Measurements from ENCODE around the gene SVOP. TPM values are rescaled to one million over a fixed set of nuclear protein-coding genes. Genes with fewer than 3 reads are reported as not detected.

Gene SVOP
- total and polyA plus RNA-seq, 2 of the 8 experiments (the other 6 are each of a cell fraction or from before 2014, with no cell fraction given), result 0.06 TPM; not detected in 1

DNA sequence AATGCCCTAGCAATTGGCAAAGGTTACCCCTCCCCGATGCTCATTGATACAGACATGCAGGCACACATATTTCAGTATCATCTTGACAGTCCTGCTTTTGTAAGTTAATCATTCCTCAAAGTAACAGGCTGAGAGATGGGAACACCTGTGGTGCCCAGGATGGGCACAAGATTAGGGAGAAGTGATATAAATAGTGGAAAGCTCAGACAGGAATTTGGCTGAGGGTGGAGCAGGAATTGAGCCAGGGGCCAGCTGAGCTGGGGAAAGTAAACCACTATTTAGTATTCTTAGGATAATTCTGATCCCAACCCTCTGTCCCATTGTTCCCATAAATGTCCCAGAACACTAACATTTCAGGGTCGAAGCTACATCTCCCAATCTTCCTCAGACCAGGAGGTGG is 102.7 kb downstream of the SVOP start:
- H2BK5ac ChIP-seq (ENCODE audit: low read depth, low read length), result no peak overlapping the region
- H2BK12ac ChIP-seq (ENCODE audit: low read depth, low read length), result no peak overlapping the region
- ChIA-PET CTCF (ENCODE audit: partially characterized antibody) (interaction anchor here (0.6 to 0.7 kb wide), 4 partner anchors 12 to 645 kb away, joined by 3 to 4 read pairs (median 3); no protein-coding TSS in a partner anchor), POLR2A (ENCODE audit: partially characterized antibody) (no interaction called here)
- no peak overlapping the region for H4K91ac ChIP-seq (replicated peaks; ENCODE audit: insufficient read length, low read length)
- H3K36me3 ChIP-seq (ENCODE audit: control insufficient read depth in 2 of 4, insufficient read depth in 4 of 4, low read length in 3 of 4), result no peaks in the 10 kb centered on the region
- H4K20me1 ChIP-seq (replicated peaks in 1 of 2; ENCODE audit: control insufficient read depth in 1 of 2, insufficient read depth in 2 of 2, low read length in 2 of 2), result no peaks in the 10 kb centered on the region
- 78% methylated on average over 2 of the region's 2 CpGs; no CpG with 5 or more reads in 1 of the 2 experiments for WGBS, 2 experiments (ENCODE audit: extremely low coverage in 1 of 2, insufficient coverage in 1 of 2, insufficient read length in 1 of 2, insufficient replicate concordance in 2 of 2, low coverage in 1 of 2, low lambda C conversion rate in 2 of 2, missing lambda C conversion rate in 1 of 2)
- H3K9me3 ChIP-seq (ENCODE audit: insufficient read depth in 2 of 2, low read depth in 1 of 2, low read length in 1 of 2), result no peaks in the 10 kb centered on the region
- no peak overlapping the region for H3K23ac ChIP-seq (ENCODE audit: insufficient read length)
- no peaks in the 10 kb centered on the region for H3K79me2 ChIP-seq (ENCODE audit: control insufficient read depth in 1 of 2, insufficient read depth in 2 of 2, low read length in 2 of 2)
- no peak overlapping the region for H3K4me2 ChIP-seq (ENCODE audit: insufficient read depth in 1 of 2, low read depth in 2 of 2, low read length in 2 of 2)
- TF ChIP-seq POLR2A (IDR thresholded peaks at IDR 0.05; ENCODE audit: control extremely low read depth in 1 of 2, low read depth in 2 of 2, low read length in 2 of 2), result no peak
- TF ChIP-seq SP4 (IDR thresholded peaks at IDR 0.05; ENCODE audit: low read length), result no peak
- no peak overlapping the region for H2AK5ac ChIP-seq (ENCODE audit: low read depth, low read length)
- no peak overlapping the region for H4K8ac ChIP-seq (ENCODE audit: extremely low read depth, insufficient read depth, low read length)
- H3K27me3 ChIP-seq (replicated peaks in 1 of 4; ENCODE audit: control insufficient read depth in 3 of 4, extremely low read depth in 1 of 4, insufficient read depth in 3 of 4, low read length in 3 of 4), result no peaks in the 10 kb centered on the region
- H3K79me1 ChIP-seq (ENCODE audit: low read depth, low read length), result no peaks in the 10 kb centered on the region
- no peak overlapping the region for H3K14ac ChIP-seq (ENCODE audit: insufficient read length)
- DNase-seq (ENCODE audit: low read depth in 1 of 2, low spot score in 2 of 2), result no peak
- no peak overlapping the region for H3K27ac ChIP-seq (ENCODE audit: low read depth, low read length)
- H2BK20ac ChIP-seq (ENCODE audit: low read length), result no peak overlapping the region; the same call in 1 of the 2 replicates
- FAIRE-seq, result no peak
- H3K4me1 ChIP-seq (replicated peaks in 1 of 4; ENCODE audit: control insufficient read depth in 3 of 4, insufficient read depth in 4 of 4, low read length in 3 of 4), result no peaks in the 10 kb centered on the region
- no peak overlapping the region for H3K9ac ChIP-seq (replicated peaks in 1 of 4; ENCODE audit: extremely low read depth in 1 of 4, low read depth in 3 of 4, low read length in 3 of 4)
- H2AFZ ChIP-seq (ENCODE audit: low read length), result no peak overlapping the region
- no peak overlapping the region for H3K4ac ChIP-seq (replicated peaks; ENCODE audit: insufficient read length, low read depth, low read length)
- no peak overlapping the region for H3K4me3 ChIP-seq (ENCODE audit: extremely low read depth in 1 of 4, insufficient read depth in 2 of 4, low read depth in 3 of 4, low read length in 4 of 4)
- H3K18ac ChIP-seq (ENCODE audit: extremely low read depth, low read length), result no peak overlapping the region
- H3K56ac ChIP-seq (replicated peaks; ENCODE audit: insufficient read length, low read depth, low read length), result no peak overlapping the region
- H2BK15ac ChIP-seq (ENCODE audit: low read length), result no peak overlapping the region
- no peaks in the 10 kb centered on the region for H3K23me2 ChIP-seq (ENCODE audit: low read depth, low read length)
- H2BK120ac ChIP-seq (replicated peaks; ENCODE audit: low read depth, low read length), result no peak overlapping the region
- H4K5ac ChIP-seq (ENCODE audit: insufficient read length, low read depth, low read length), result no peak overlapping the region
